GM12864 (cell line): ENCODE results near the gene ITPKB.

Source experiments
- DNase-seq: peaks from one replicate; pipeline ENCODE4 v3.0.0-alpha.2; 2011; ENCODE audit warnings: low read depth
- H3K4me3 ChIP-seq: 2 replicates; pipeline ENCODE4 v1.5.1; 2011; ENCODE audit warnings: mild to moderate bottlenecking, low read depth, low read length, control low read depth
- CTCF ChIP-seq: IDR thresholded peaks from 2 replicates; pipeline ENCODE4 v1.5.1; 2011; ENCODE audit warnings: low read depth, mild to moderate bottlenecking, moderate library complexity, low read length, control low read depth, inconsistent platforms; ENCODE audit errors: missing control alignments

Gene ITPKB

GRCh38 chr1:226692051-226692792 lies 46.9 kb downstream of the ITPKB start:
- no peak overlapping the region for H3K4me3 ChIP-seq
- TF ChIP-seq CTCF = no peak

GRCh38 chr1:226691247-226691646 lies 47.8 kb downstream of the ITPKB start:
- no peak for TF ChIP-seq CTCF
- no peak overlapping the region for H3K4me3 ChIP-seq
- no peak for DNase-seq

More at GRCh38 chr1:226692051-226692792, 46.9 kb downstream of the ITPKB start:
- DNase-seq = no peak

- no peak for TF ChIP-seq CTCF
- DNase-seq = no peak
- no peak overlapping the region for H3K4me3 ChIP-seq
Measured at GRCh38 chr1:226690460-226690982, 48.6 kb downstream of the ITPKB start.

DNA sequence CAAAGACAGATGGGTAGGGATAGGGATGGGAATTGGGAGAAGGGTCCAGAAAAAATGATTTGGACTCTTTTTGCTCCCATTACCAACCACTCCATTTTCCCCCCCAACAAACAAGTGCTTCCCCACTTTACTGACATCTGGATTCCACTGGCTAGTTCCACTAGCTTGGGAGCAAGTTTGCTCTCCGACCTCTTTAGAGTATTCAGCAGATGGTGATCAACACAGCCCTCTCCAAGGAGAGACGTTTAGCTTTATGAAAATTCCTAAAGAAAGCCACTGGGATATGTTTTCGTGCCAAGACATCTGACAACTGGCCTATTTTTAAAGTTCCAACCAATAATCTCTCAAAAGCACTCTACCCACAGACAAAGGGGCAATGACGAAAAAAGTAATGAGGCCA lies 50.3 kb downstream of the ITPKB start:
- TF ChIP-seq CTCF = no peak
- DNase-seq = no peak
- no peak overlapping the region for H3K4me3 ChIP-seq

DNA sequence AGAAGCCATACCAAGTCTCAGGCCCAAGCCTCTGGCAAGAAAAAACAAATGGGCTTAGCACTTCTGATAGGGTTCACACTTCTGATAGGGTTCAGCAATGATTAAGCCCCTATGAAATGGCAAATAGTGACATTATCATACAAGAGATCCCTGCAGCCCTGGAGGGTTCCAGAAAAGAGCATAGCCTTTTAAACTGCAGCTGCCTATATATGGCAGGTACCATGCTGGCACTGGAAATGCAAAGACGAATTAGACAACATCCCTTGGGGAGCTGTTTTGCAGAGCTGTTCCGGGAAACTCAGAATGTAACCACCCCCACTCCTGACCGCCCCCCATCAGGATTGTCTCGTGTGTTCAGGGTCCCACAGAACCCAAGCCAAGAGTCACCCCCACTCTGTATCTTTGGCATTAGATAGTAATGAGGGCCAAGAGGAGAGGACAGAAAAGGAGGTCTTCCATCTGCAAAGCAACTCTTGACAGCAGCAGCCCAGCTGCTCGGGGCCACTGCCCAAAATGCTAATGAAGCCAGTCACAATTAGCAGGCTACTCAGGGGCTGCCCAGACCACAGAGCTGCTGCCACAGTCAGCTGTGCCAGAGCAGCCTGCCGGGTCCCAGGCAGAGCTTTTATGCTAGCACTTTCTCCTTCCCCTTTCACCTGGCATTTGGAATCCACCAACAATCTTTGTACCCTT lies 50.9 kb downstream of the ITPKB start:
- H3K4me3 ChIP-seq = no peak overlapping the region
- no peak for DNase-seq
- TF ChIP-seq CTCF = no peak

- no peak for DNase-seq
- H3K4me3 ChIP-seq = no peak overlapping the region
- TF ChIP-seq CTCF = peak; percentile 19
Measured at GRCh38 chr1:226687426-226687825, 51.7 kb downstream of the ITPKB start.
